Activated T-helper 1 cell treated with anti-CD3 and anti-CD28 coated beads, Interleukin-12 subunit alpha, Interleukin-12 subunit beta, Interleukin-2, Interleukin-4 antibody, amounts not matched to agents 30 ng/mL and 10 ng/mL and 1 ng/mL, durations not matched to agents 14 hours and 24 hours and 36 hours (primary cell): ENCODE results near the gene ATG4D. TPM values are rescaled to one million over a fixed set of nuclear protein-coding genes. Genes with fewer than 3 reads are reported as not detected.
A peak's percentile ranks its signal among the peaks of the same experiment; 100 is the strongest.
"Not testable (repeated sequence)": the region's sequence is repeated elsewhere in the genome, so short reads cannot be mapped to it uniquely, and the experiment has no call there.

ENCODE experiments used
- DNase-seq: peaks from one replicate; pipeline ENCODE4 v3.0.0; 2021; ENCODE audit warnings: low spot score
- H3K27ac Mint-ChIP-seq: one replicate; pipeline ENCODE4 v1.8.0; 2021; ENCODE audit warnings: mild to moderate bottlenecking, mixed read lengths
- H3K27me3 Mint-ChIP-seq: one replicate; pipeline ENCODE4 v1.8.0; 2022; ENCODE audit warnings: mild to moderate bottlenecking, moderate library complexity, mixed read lengths; ENCODE audit not compliant: insufficient read depth
- H3K36me3 Mint-ChIP-seq: one replicate; pipeline ENCODE4 v1.8.0; 2021; ENCODE audit warnings: low read depth, mixed read lengths
- H3K4me1 Mint-ChIP-seq: one replicate; pipeline ENCODE4 v1.8.0; 2021; ENCODE audit warnings: low read depth, mixed read lengths
- H3K4me3 Mint-ChIP-seq: one replicate; pipeline ENCODE4 v1.8.0; 2021; ENCODE audit warnings: mild to moderate bottlenecking, moderate library complexity, mixed read lengths
- H3K9me3 Mint-ChIP-seq: one replicate; pipeline ENCODE4 v1.8.0; 2021; ENCODE audit warnings: mixed read lengths
- intact Hi-C: fragments of 100-400 bp; cut with micrococcal nuclease; formaldehyde crosslinking; loops from one replicate; pipeline ENCODE4 v1.15.1; 2024
- total RNA-seq: library from RNA; stranded (reverse); gene quantifications from 2 replicates; pipeline ENCODE4 v1.2.3, GENCODE V29; 2022

The ATG4D gene
- total RNA-seq, 1 donor from 2014 or later, result 37.3 TPM

- intact Hi-C loops, result no loop called here
- Mint-ChIP-seq H3K4me1 (no peaks in the 10 kb centered on the region), H3K4me3 (no peak overlapping the region), H3K27ac (no peak overlapping the region), H3K9me3 (no peaks in the 10 kb centered on the region), H3K27me3 (peaks cover 22% of the 10 kb centered on the region), H3K36me3 (no peaks in the 10 kb centered on the region)
- DNase-seq, result no peak
These were observed 18.1 kb upstream of the ATG4D start for GRCh38 chr19:10525636-10526035.

- H3K9me3 Mint-ChIP-seq, H3K4me3 Mint-ChIP-seq, intact Hi-C loops, H3K27ac Mint-ChIP-seq, H3K36me3 Mint-ChIP-seq, DNase-seq, H3K4me1 Mint-ChIP-seq: not testable (repeated sequence)
- peaks cover 18% of the 10 kb centered on the region for H3K27me3 Mint-ChIP-seq
These were observed 16.8 kb upstream of the ATG4D start for GRCh38 chr19:10526887-10527286.

- H3K4me1 Mint-ChIP-seq, result no peaks in the 10 kb centered on the region
- peaks cover 16% of the 10 kb centered on the region for H3K27me3 Mint-ChIP-seq
- H3K4me3 Mint-ChIP-seq, result no peak overlapping the region
- DNase-seq, result no peak
- intact Hi-C loops, result no loop called here
- no peak overlapping the region for H3K27ac Mint-ChIP-seq
- no peaks in the 10 kb centered on the region for H3K36me3 Mint-ChIP-seq
- H3K9me3 Mint-ChIP-seq, result peaks cover 3% of the 10 kb centered on the region
These were observed 11.2 kb upstream of the ATG4D start for GRCh38 chr19:10532457-10532856.

- H3K4me1 Mint-ChIP-seq, result no peaks in the 10 kb centered on the region
- intact Hi-C loops, result no loop called here
- no peaks in the 10 kb centered on the region for H3K36me3 Mint-ChIP-seq
- H3K27ac Mint-ChIP-seq, result no peak overlapping the region
- H3K27me3 Mint-ChIP-seq, result peaks cover 26% of the 10 kb centered on the region
- peaks cover 3% of the 10 kb centered on the region for H3K9me3 Mint-ChIP-seq
- DNase-seq, result no peak
- no peak overlapping the region for H3K4me3 Mint-ChIP-seq
These were observed 9.9 kb upstream of the ATG4D start for GRCh38 chr19:10533646-10534386.

GRCh38 chr19:10535613-10536012 is 8.1 kb upstream of the ATG4D start:
- no peaks in the 10 kb centered on the region for H3K36me3 Mint-ChIP-seq
- no peak overlapping the region for H3K27ac Mint-ChIP-seq
- DNase-seq, result no peak
- peaks cover 3% of the 10 kb centered on the region for H3K9me3 Mint-ChIP-seq
- peaks cover 43% of the 10 kb centered on the region for H3K27me3 Mint-ChIP-seq
- H3K4me3 Mint-ChIP-seq, result no peak overlapping the region
- intact Hi-C loops, result no loop called here
- no peaks in the 10 kb centered on the region for H3K4me1 Mint-ChIP-seq

- intact Hi-C loops, result no loop called here
- Mint-ChIP-seq H3K27ac (no peak overlapping the region), H3K9me3 (no peaks in the 10 kb centered on the region), H3K4me1 (no peaks in the 10 kb centered on the region), H3K4me3 (no peak overlapping the region), H3K27me3 (peaks cover 42% of the 10 kb centered on the region), H3K36me3 (no peaks in the 10 kb centered on the region)
- DNase-seq, result no peak
These were observed 6.0 kb upstream of the ATG4D start for GRCh38 chr19:10537668-10538067.

- H3K9me3 Mint-ChIP-seq, result no peaks in the 10 kb centered on the region
- no peak for DNase-seq
- peaks cover 47% of the 10 kb centered on the region for H3K27me3 Mint-ChIP-seq
- no peak overlapping the region for H3K27ac Mint-ChIP-seq
- intact Hi-C loops, result no loop called here
- no peaks in the 10 kb centered on the region for H3K36me3 Mint-ChIP-seq
- no peak overlapping the region for H3K4me3 Mint-ChIP-seq
- H3K4me1 Mint-ChIP-seq, result no peaks in the 10 kb centered on the region
These were observed 5.3 kb upstream of the ATG4D start for GRCh38 chr19:10538204-10538983.

- H3K9me3 Mint-ChIP-seq, H3K27ac Mint-ChIP-seq, H3K4me3 Mint-ChIP-seq, H3K36me3 Mint-ChIP-seq, DNase-seq, H3K4me1 Mint-ChIP-seq, intact Hi-C loops: not testable (repeated sequence)
- peaks cover 47% of the 10 kb centered on the region for H3K27me3 Mint-ChIP-seq
These were observed 4.7 kb upstream of the ATG4D start for GRCh38 chr19:10539016-10539415.

GRCh38 chr19:10543059-10543419 is 665 bp upstream of the ATG4D start:
- peaks cover 4% of the 10 kb centered on the region for H3K36me3 Mint-ChIP-seq
- H3K27ac Mint-ChIP-seq, result no peak overlapping the region
- intact Hi-C loops, result loop anchor here (1.0 to 5.0 kb wide), 2 partner anchors 26 to 36 kb away; no protein-coding TSS in a partner anchor
- peaks cover 29% of the 10 kb centered on the region for H3K27me3 Mint-ChIP-seq
- peaks cover 7% of the 10 kb centered on the region for H3K4me1 Mint-ChIP-seq
- H3K9me3 Mint-ChIP-seq, result no peaks in the 10 kb centered on the region
- H3K4me3 Mint-ChIP-seq, result peak overlapping the region; percentile 76
- DNase-seq, result no peak

- H3K9me3 Mint-ChIP-seq, result no peaks in the 10 kb centered on the region
- intact Hi-C loops, result loop anchor here (5.0 kb wide), 1 partner anchor 37 kb away; no protein-coding TSS in a partner anchor
- DNase-seq, result no peak
- peak overlapping the region; percentile 85 for H3K4me3 Mint-ChIP-seq
- peak overlapping the region; percentile 82 for H3K27ac Mint-ChIP-seq
- peaks cover 20% of the 10 kb centered on the region for H3K27me3 Mint-ChIP-seq
- peaks cover 7% of the 10 kb centered on the region for H3K4me1 Mint-ChIP-seq
- H3K36me3 Mint-ChIP-seq, result peaks cover 12% of the 10 kb centered on the region
These were observed 593 bp downstream of the ATG4D start for GRCh38 chr19:10544242-10544752.

- intact Hi-C loops, result loop anchor here (5.0 kb wide), 1 partner anchor 38 kb away; no protein-coding TSS in a partner anchor
- no peaks in the 10 kb centered on the region for H3K9me3 Mint-ChIP-seq
- H3K4me3 Mint-ChIP-seq, result peak overlapping the region; percentile 85
- peaks cover 12% of the 10 kb centered on the region for H3K36me3 Mint-ChIP-seq
- H3K4me1 Mint-ChIP-seq, result peaks cover 7% of the 10 kb centered on the region
- DNase-seq, result no peak
- peaks cover 15% of the 10 kb centered on the region for H3K27me3 Mint-ChIP-seq
- H3K27ac Mint-ChIP-seq, result no peak overlapping the region
These were observed 1.1 kb downstream of the ATG4D start for GRCh38 chr19:10544753-10545251.

GRCh38 chr19:10546817-10547216 is 3.1 kb downstream of the ATG4D start:
- no peaks in the 10 kb centered on the region for H3K9me3 Mint-ChIP-seq
- H3K4me3 Mint-ChIP-seq, result no peak overlapping the region
- peaks cover 7% of the 10 kb centered on the region for H3K4me1 Mint-ChIP-seq
- no peak for DNase-seq
- intact Hi-C loops, result no loop called here
- peaks cover 23% of the 10 kb centered on the region for H3K36me3 Mint-ChIP-seq
- H3K27me3 Mint-ChIP-seq, result peaks cover 5% of the 10 kb centered on the region
- H3K27ac Mint-ChIP-seq, result no peak overlapping the region

GRCh38 chr19:10548746-10549276 is 5.1 kb downstream of the ATG4D start:
- no peaks in the 10 kb centered on the region for H3K9me3 Mint-ChIP-seq
- peaks cover 38% of the 10 kb centered on the region for H3K36me3 Mint-ChIP-seq
- intact Hi-C loops, result no loop called here
- H3K27me3 Mint-ChIP-seq, result no peaks in the 10 kb centered on the region
- DNase-seq, result no peak
- H3K4me3 Mint-ChIP-seq, result no peak overlapping the region
- H3K4me1 Mint-ChIP-seq, result peaks cover 21% of the 10 kb centered on the region
- no peak overlapping the region for H3K27ac Mint-ChIP-seq
